Activated naive CD4-positive, alpha-beta T cell treated with anti-CD3 and anti-CD28 coated beads, Interleukin-2, amount 50 U/mL, for 24 hours (primary cell): ENCODE data around the gene PRKN.

Experiments
- H3K27ac Mint-ChIP-seq: one replicate; pipeline ENCODE4 v1.8.0; 2021; ENCODE audit warnings: mild to moderate bottlenecking, mixed read lengths
- H3K27me3 Mint-ChIP-seq: one replicate; pipeline ENCODE4 v1.8.0; 2021; ENCODE audit warnings: mixed read lengths
- H3K36me3 Mint-ChIP-seq: one replicate; pipeline ENCODE4 v1.8.0; 2021; ENCODE audit warnings: mixed read lengths
- H3K4me1 Mint-ChIP-seq: one replicate; pipeline ENCODE4 v1.8.0; 2021; ENCODE audit warnings: mixed read lengths
- H3K4me3 Mint-ChIP-seq: one replicate; pipeline ENCODE4 v1.8.0; 2021; ENCODE audit warnings: mild to moderate bottlenecking, mixed read lengths
- H3K9me3 Mint-ChIP-seq: one replicate; pipeline ENCODE4 v1.8.0; 2021; ENCODE audit warnings: mixed read lengths

Gene PRKN

GRCh38 chr6:162211777-162212176 lies 515.8 kb downstream of the PRKN start:
- H3K27me3 Mint-ChIP-seq, result no peaks in the 10 kb centered on the region

GRCh38 chr6:162211022-162211421 lies 516.5 kb downstream of the PRKN start:
- no peaks in the 10 kb centered on the region for H3K4me1 Mint-ChIP-seq
- H3K36me3 Mint-ChIP-seq, result peaks cover 2% of the 10 kb centered on the region
- H3K4me3 Mint-ChIP-seq, result no peak overlapping the region
- no peak overlapping the region for H3K27ac Mint-ChIP-seq
- no peaks in the 10 kb centered on the region for H3K9me3 Mint-ChIP-seq
- H3K27me3 Mint-ChIP-seq, result no peaks in the 10 kb centered on the region

More at GRCh38 chr6:162211777-162212176, 515.8 kb downstream of the PRKN start:
- no peaks in the 10 kb centered on the region for H3K4me1 Mint-ChIP-seq
- H3K36me3 Mint-ChIP-seq, result peaks cover 2% of the 10 kb centered on the region
- no peak overlapping the region for H3K4me3 Mint-ChIP-seq
- no peak overlapping the region for H3K27ac Mint-ChIP-seq
- H3K9me3 Mint-ChIP-seq, result no peaks in the 10 kb centered on the region

GRCh38 chr6:162203287-162203686 lies 524.3 kb downstream of the PRKN start:
- H3K4me1 Mint-ChIP-seq, result no peaks in the 10 kb centered on the region
- no peak overlapping the region for H3K27ac Mint-ChIP-seq
- H3K4me3 Mint-ChIP-seq, result no peak overlapping the region
- no peaks in the 10 kb centered on the region for H3K27me3 Mint-ChIP-seq
- peaks cover 2% of the 10 kb centered on the region for H3K36me3 Mint-ChIP-seq
- no peaks in the 10 kb centered on the region for H3K9me3 Mint-ChIP-seq

GRCh38 chr6:162200945-162201690 lies 526.4 kb downstream of the PRKN start:
- no peaks in the 10 kb centered on the region for H3K4me1 Mint-ChIP-seq
- no peak overlapping the region for H3K27ac Mint-ChIP-seq
- no peaks in the 10 kb centered on the region for H3K27me3 Mint-ChIP-seq
- no peaks in the 10 kb centered on the region for H3K9me3 Mint-ChIP-seq
- H3K36me3 Mint-ChIP-seq, result peaks cover 5% of the 10 kb centered on the region
- H3K4me3 Mint-ChIP-seq, result no peak overlapping the region

- Mint-ChIP-seq H3K4me1 (no peaks in the 10 kb centered on the region), H3K36me3 (peaks cover 6% of the 10 kb centered on the region), H3K27ac (no peak overlapping the region), H3K4me3 (no peak overlapping the region), H3K9me3 (no peaks in the 10 kb centered on the region), H3K27me3 (no peaks in the 10 kb centered on the region)
Observed at GRCh38 chr6:162200041-162200440, 527.5 kb downstream of the PRKN start.

- no peaks in the 10 kb centered on the region for H3K9me3 Mint-ChIP-seq
- no peaks in the 10 kb centered on the region for H3K4me1 Mint-ChIP-seq
- H3K36me3 Mint-ChIP-seq, result peaks cover 5% of the 10 kb centered on the region
- no peak overlapping the region for H3K4me3 Mint-ChIP-seq
- H3K27me3 Mint-ChIP-seq, result no peaks in the 10 kb centered on the region
- H3K27ac Mint-ChIP-seq, result no peak overlapping the region
Observed at GRCh38 chr6:162198925-162199324, 528.6 kb downstream of the PRKN start.

GRCh38 chr6:162198076-162198475 lies 529.5 kb downstream of the PRKN start:
- Mint-ChIP-seq H3K27ac (no peak overlapping the region), H3K4me1 (no peaks in the 10 kb centered on the region), H3K9me3 (no peaks in the 10 kb centered on the region), H3K36me3 (peaks cover 7% of the 10 kb centered on the region), H3K4me3 (no peak overlapping the region), H3K27me3 (no peaks in the 10 kb centered on the region)

GRCh38 chr6:162195441-162195840 lies 532.1 kb downstream of the PRKN start:
- peaks cover 7% of the 10 kb centered on the region for H3K36me3 Mint-ChIP-seq
- H3K27me3 Mint-ChIP-seq, result no peaks in the 10 kb centered on the region
- no peak overlapping the region for H3K4me3 Mint-ChIP-seq
- H3K27ac Mint-ChIP-seq, result no peak overlapping the region
- no peaks in the 10 kb centered on the region for H3K9me3 Mint-ChIP-seq
- H3K4me1 Mint-ChIP-seq, result no peaks in the 10 kb centered on the region

- no peak overlapping the region for H3K27ac Mint-ChIP-seq
- no peaks in the 10 kb centered on the region for H3K9me3 Mint-ChIP-seq
- H3K4me1 Mint-ChIP-seq, result no peaks in the 10 kb centered on the region
- H3K4me3 Mint-ChIP-seq, result no peak overlapping the region
- peaks cover 4% of the 10 kb centered on the region for H3K36me3 Mint-ChIP-seq
- H3K27me3 Mint-ChIP-seq, result no peaks in the 10 kb centered on the region
Observed at GRCh38 chr6:162190981-162191380, 536.6 kb downstream of the PRKN start.

- Mint-ChIP-seq H3K36me3 (no peaks in the 10 kb centered on the region), H3K27me3 (no peaks in the 10 kb centered on the region), H3K4me3 (no peak overlapping the region), H3K9me3 (no peaks in the 10 kb centered on the region), H3K4me1 (no peaks in the 10 kb centered on the region), H3K27ac (no peak overlapping the region)
Observed at GRCh38 chr6:162187168-162187935, 540.2 kb downstream of the PRKN start.

GRCh38 chr6:162184465-162184864 lies 543.1 kb downstream of the PRKN start:
- Mint-ChIP-seq H3K4me1 (no peaks in the 10 kb centered on the region), H3K36me3 (no peaks in the 10 kb centered on the region), H3K27me3 (no peaks in the 10 kb centered on the region), H3K9me3 (no peaks in the 10 kb centered on the region), H3K4me3 (no peak overlapping the region), H3K27ac (no peak overlapping the region)

- H3K9me3 Mint-ChIP-seq, result no peaks in the 10 kb centered on the region
- H3K27ac Mint-ChIP-seq, result no peak overlapping the region
- no peak overlapping the region for H3K4me3 Mint-ChIP-seq
- no peaks in the 10 kb centered on the region for H3K36me3 Mint-ChIP-seq
- no peaks in the 10 kb centered on the region for H3K4me1 Mint-ChIP-seq
- no peaks in the 10 kb centered on the region for H3K27me3 Mint-ChIP-seq
Observed at GRCh38 chr6:162181741-162182401, 545.7 kb downstream of the PRKN start.

- Mint-ChIP-seq H3K9me3 (no peaks in the 10 kb centered on the region), H3K4me1 (no peaks in the 10 kb centered on the region)
Observed at GRCh38 chr6:162181111-162181510, 546.5 kb downstream of the PRKN start.

GRCh38 chr6:162179196-162179951 lies 548.2 kb downstream of the PRKN start:
- H3K27me3 Mint-ChIP-seq, result no peaks in the 10 kb centered on the region
- H3K9me3 Mint-ChIP-seq, result no peaks in the 10 kb centered on the region
- no peak overlapping the region for H3K27ac Mint-ChIP-seq
- H3K36me3 Mint-ChIP-seq, result no peaks in the 10 kb centered on the region
- no peak overlapping the region for H3K4me3 Mint-ChIP-seq
- H3K4me1 Mint-ChIP-seq, result no peaks in the 10 kb centered on the region

More at GRCh38 chr6:162181111-162181510, 546.5 kb downstream of the PRKN start:
- Mint-ChIP-seq H3K36me3 (no peaks in the 10 kb centered on the region), H3K4me3 (no peak overlapping the region), H3K27ac (no peak overlapping the region), H3K27me3 (no peaks in the 10 kb centered on the region)

- Mint-ChIP-seq H3K4me1 (no peaks in the 10 kb centered on the region), H3K27me3 (no peaks in the 10 kb centered on the region), H3K4me3 (no peak overlapping the region), H3K9me3 (no peaks in the 10 kb centered on the region), H3K27ac (no peak overlapping the region), H3K36me3 (no peaks in the 10 kb centered on the region)
Observed at GRCh38 chr6:162178666-162179065, 548.9 kb downstream of the PRKN start.
